GM18951 (cell line): Measurements from ENCODE around the gene DAND5.

ENCODE experiments used
- POLR2A ChIP-seq: IDR thresholded peaks from 4 replicates; pipeline ENCODE4 v1.6.1; 2011; ENCODE audit warnings: mild to moderate bottlenecking; ENCODE audit not compliant: insufficient read length, insufficient read depth; ENCODE audit errors: extremely low read depth
- in situ Hi-C: fragments of 300-500 bp; cut with MboI; formaldehyde crosslinking; loops from one replicate; pipeline ENCODE4 v1.12.0; 2022; ENCODE audit warnings: low sequenced_read_pairs, mixed read lengths, inconsistent platforms; ENCODE audit not compliant: unreplicated experiment

Gene DAND5

DNA sequence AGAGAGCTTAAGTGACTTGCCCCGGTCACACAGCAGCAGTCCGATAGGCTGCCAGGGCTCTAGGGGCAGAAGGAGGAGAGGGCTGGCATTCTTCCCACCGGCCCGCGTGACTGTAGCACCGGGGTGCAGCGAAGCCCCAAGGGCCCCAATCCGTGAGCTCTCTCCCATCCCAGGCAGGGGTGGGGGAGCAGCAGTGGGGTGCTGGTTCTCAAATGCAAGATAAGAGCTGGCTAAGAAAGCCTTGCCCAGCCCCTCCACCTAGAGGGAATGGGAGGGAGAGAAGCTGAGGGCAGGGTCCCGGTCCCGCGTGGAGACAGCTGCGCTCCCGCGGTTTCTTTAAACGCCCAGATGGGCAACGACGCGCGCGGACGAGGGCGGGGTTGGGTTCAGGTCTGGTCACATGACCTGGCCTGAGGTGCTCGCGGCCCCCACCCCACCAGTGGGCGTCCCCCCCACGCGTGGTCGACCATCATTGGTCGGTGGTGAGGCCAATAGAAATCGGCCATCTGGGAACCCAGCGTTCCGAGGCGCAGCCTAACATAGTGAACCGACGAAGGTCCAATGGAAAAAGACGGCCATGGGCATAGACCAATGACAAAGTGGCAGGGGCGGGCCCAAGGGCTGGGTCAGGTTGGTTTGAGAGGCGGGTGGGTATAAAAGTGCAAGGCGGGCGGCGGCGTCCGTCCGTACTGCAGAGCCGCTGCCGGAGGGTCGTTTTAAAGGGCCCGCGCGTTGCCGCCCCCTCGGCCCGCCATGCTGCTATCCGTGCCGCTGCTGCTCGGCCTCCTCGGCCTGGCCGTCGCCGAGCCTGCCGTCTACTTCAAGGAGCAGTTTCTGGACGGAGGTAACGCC, 31.2 kb upstream of the DAND5 start, which contains the start of gene CALR:
CALR (plus strand) TSS at position 683 of the 852 bp plus-strand sequence; CDS start at position 754, 71 bp downstream.
- in situ Hi-C loops = no loop called here
- TF ChIP-seq POLR2A = peak; percentile 100

DNA sequence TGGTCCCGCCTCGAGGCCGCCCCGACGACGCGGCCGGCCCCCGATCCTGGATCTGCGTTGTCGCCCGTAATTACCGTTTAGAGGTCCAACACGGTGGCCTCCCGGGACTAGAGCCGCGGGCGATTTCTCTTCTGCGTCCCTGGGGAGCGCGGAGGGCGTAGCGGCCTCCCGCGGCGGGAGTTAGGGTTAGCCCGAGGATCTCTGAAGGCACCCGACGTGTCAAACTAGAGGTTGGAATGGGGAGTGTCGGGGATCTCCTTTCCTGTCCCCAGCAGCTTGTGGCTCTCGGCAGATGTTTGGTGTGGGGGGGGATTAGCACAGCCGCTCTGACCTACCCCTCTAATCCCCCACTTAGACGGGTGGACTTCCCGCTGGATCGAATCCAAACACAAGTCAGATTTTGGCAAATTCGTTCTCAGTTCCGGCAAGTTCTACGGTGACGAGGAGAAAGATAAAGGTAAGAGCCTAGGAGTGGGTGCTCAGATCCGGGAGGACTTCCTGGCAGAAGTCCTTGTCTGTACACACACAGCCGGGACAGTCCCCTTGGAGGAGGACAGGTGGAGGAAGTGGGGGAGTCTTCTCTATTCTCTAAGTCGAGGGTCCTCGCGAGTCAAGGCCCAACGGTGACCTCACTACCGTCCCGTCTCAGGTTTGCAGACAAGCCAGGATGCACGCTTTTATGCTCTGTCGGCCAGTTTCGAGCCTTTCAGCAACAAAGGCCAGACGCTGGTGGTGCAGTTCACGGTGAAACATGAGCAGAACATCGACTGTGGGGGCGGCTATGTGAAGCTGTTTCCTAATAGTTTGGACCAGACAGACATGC, 30.4 kb upstream of the DAND5 start:
- in situ Hi-C loops = no loop called here
- peak; percentile 44 for TF ChIP-seq POLR2A

DNA sequence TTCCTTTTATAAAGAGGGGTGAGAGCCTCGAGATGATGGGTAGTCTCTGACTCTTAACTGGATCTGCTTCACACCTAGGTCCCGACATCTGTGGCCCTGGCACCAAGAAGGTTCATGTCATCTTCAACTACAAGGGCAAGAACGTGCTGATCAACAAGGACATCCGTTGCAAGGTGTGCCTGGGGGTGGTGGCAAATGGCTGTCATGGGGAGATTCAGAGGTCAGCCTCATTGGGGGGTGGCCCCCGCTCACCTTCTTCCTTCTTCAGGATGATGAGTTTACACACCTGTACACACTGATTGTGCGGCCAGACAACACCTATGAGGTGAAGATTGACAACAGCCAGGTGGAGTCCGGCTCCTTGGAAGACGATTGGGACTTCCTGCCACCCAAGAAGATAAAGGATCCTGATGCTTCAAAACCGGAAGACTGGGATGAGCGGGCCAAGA, 29.4 kb upstream of the DAND5 start:
- in situ Hi-C loops = no loop called here
- TF ChIP-seq POLR2A = peak; percentile 17

DNA sequence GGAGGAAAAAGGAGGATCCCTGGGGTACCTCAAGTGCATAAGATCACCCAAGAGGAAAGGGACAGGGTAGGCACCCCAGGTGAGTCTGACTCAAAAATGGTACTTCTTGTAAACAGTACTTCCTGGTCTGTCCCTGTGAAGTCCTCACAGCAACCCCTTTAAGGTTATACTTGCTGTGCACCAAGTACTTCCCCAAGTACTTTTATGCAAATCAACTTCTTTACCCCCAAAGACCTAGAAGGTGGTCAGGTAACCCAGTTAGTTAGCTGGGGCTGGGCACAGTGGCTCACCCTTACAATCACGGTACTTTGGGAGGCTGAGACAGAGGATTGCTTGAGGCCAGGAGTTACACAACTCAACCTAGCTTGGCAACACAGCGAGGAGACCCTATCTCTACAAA, 28.5 kb upstream of the DAND5 start:
- in situ Hi-C loops = no loop called here
- TF ChIP-seq POLR2A = no peak

DNA sequence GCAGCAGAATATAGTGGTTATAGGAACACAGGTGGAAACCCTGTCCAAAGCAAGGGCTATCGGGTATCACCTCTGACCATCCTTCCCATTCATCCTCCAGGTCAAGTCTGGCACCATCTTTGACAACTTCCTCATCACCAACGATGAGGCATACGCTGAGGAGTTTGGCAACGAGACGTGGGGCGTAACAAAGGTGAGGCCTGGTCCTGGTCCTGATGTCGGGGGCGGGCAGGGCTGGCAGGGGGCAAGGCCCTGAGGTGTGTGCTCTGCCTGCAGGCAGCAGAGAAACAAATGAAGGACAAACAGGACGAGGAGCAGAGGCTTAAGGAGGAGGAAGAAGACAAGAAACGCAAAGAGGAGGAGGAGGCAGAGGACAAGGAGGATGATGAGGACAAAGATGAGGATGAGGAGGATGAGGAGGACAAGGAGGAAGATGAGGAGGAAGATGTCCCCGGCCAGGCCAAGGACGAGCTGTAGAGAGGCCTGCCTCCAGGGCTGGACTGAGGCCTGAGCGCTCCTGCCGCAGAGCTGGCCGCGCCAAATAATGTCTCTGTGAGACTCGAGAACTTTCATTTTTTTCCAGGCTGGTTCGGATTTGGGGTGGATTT, 25.8 kb upstream of the DAND5 start:
- in situ Hi-C loops = no loop called here
- no peak for TF ChIP-seq POLR2A

DNA sequence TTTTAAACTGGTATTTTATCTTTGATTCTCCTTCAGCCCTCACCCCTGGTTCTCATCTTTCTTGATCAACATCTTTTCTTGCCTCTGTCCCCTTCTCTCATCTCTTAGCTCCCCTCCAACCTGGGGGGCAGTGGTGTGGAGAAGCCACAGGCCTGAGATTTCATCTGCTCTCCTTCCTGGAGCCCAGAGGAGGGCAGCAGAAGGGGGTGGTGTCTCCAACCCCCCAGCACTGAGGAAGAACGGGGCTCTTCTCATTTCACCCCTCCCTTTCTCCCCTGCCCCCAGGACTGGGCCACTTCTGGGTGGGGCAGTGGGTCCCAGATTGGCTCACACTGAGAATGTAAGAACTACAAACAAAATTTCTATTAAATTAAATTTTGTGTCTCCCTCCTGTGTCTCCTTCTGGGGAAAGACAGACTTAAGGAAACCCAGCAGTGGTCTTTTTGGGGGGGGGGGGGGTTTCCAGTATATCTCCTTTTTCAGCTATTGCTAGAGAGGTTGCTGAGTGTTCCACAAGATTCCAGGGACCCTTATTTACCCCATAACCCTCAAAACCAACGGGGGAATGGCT, 25.2 kb upstream of the DAND5 start:
- in situ Hi-C loops = no loop called here
- no peak for TF ChIP-seq POLR2A

DNA sequence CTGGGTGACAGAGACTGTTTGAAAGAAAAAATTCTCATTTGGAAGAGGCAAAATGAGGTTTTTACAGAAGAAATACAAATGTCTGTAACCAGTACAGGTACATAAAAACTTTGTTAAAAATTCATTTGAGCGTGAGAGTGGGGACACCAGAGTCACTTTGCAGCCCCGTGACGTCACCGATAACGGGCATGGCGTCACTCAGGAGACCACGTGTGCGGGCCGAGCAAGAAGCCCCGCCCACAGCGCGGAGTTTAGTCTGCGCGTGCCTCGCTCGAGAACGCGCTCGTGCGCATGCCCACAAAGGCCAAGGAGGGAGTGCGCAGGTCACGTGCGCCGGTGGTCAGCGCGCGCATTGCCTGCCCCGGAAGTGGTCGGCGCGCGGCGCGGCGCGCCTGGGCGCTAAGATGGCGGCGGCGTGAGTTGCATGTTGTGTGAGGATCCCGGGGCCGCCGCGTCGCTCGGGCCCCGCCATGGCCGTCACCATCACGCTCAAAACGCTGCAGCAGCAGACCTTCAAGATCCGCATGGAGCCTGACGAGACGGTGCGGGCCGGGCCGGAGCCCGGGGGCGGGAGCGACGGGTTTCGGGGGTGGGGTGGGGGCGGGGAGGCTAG, 23.8 kb upstream of the DAND5 start, which contains the start of gene RAD23A:
RAD23A (plus strand) TSS at position 384 of the 613 bp plus-strand sequence; CDS start at position 471, 87 bp downstream.
- in situ Hi-C loops = no loop called here
- TF ChIP-seq POLR2A = peak; percentile 94

DNA sequence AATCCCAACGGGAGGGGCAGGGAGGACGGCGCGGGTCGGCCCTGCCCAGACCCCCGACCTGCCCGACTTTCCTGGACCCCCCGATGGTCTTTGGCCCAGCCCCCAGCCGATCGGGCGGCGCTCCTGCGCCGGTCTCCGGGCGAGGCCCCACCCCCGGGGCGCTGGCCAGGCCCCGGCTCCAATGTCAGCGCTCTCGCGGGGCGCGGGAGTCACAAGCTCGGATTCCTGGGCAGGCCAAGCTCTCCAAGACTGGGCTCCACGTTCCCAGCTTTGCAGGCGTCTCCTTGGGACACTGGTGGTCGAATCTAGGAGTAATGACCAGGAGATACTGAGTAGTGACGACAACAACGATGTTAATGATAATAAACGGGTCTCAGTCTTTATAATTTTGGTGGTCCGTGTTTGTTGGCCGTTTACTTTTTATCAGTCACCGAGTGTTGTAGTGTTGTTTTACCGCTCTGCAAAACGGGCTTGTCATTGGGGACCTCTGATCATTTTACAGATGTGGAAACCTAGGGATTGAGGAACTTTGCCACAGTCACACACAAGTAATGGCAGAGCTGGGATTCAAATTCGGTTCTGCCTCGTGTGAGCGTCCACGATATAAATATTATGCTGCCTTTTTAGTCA, 23.2 kb upstream of the DAND5 start:
- no peak for TF ChIP-seq POLR2A
- in situ Hi-C loops = no loop called here

DNA sequence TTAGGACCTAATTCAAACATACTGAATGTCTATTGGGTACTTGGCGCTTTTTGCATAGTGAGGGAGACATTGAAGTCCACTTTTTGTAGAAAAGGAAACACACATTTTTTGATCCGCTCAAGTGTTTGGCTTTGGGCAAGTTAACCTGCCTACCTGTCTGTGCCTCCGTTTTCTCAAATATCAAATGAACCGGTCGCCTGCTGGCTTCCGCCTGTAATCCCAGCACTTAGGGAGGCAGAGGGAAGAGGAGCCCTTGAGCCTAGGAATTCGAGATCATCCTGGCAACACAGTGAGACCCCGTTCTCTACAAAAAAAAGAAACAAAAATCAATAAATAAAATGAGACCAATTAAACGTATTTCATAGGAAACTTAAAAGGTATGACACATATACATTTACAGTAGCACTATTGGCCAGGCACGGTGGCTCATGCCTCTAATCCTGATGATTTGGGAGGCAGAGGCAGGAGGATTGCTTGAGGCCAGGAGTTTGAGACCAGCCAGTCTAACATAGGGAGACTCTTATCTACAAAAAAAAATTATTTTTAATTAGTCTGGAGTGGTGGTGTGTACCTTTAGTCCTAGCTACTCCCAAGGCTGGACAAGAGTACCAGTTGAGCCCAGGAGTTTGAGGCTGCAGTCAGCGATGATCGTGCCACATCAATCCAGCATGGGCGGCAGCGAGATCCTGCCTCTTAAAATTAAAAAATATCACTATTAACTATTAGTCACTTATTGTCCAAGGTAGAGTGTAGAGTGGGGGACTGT, 22.5 kb upstream of the DAND5 start:
- no peak for TF ChIP-seq POLR2A
- in situ Hi-C loops = no loop called here

DNA sequence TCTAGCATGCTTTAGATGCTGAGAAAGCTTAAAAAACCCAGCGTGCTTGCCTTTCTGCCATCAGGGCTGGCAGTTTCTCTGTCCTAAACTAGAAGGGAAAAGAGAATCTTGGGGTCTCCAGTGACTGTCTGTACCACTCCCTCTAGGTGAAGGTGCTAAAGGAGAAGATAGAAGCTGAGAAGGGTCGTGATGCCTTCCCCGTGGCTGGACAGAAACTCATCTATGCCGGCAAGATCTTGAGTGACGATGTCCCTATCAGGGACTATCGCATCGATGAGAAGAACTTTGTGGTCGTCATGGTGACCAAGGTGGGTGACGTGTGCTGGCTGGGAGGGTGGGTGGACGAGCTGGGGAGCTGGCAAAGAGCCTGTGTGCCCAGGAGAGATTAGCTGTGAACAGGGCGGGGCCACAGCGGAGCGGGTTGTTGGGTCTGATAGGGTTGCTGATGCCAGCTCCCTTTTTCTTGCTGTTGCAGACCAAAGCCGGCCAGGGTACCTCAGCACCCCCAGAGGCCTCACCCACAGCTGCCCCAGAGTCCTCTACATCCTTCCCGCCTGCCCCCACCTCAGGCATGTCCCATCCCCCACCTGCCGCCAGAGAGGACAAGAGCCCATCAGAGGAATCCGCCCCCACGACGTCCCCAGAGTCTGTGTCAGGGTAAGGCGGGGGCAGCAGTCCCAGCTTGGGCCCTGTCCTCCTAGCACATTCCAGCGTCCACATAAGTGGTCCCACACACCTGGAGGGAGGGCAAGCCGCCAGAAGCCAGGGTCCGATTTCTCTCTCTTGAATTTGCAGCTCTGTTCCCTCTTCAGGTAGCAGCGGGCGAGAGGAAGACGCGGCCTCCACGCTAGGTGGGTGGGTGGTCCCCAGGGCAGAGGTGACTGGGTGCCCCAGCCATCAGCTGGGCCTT, 21.4 kb upstream of the DAND5 start:
- no peak for TF ChIP-seq POLR2A
- in situ Hi-C loops = no loop called here
